Left colon (tissue), 2 donors: ENCODE measurements around the gene OSBP. TPM values are rescaled to one million over a fixed set of nuclear protein-coding genes. Genes with fewer than 3 reads are reported as not detected.

ENCODE experiments used
- ATAC-seq: fragments of 200-7000 bp; cut with Tn5 transposase; one replicate; pipeline ENCODE4 v1.9.1; 2020; ENCODE audit warnings: mild to moderate bottlenecking, moderate library complexity
- DNase-seq, 2 donors: peaks; one replicate each; pipeline ENCODE4 v3.0.0-alpha.2; 2020
- intact Hi-C, 2 donors: fragments of 100-400 bp; cut with DNase I in 1 of 2; cut with micrococcal nuclease in 1 of 2; formaldehyde crosslinking; loops; one replicate each; pipeline versions ENCODE4 v1.11.2 to v1.14.0; 2022; cut with DNase I, micrococcal nuclease
- microRNA-seq, 2 donors: library from miRNA; unstranded; fragments of <30 nt; microRNA quantifications; one replicate each; pipeline versions ENCODE4 v1.1.0 to v1.2.0, GENCODE V29; 2020
- total RNA-seq, 2 donors: library from RNA; stranded (reverse); fragmentation: NEBNext Ultra II Directional; extraction: Animal tissue kit (Norgen Biotek cat#: 25700); gene quantifications; one replicate each; pipeline ENCODE4 v1.2.1, GENCODE V29; 2021
- donor health status: DM: no; HTN: no; CAD: no.
- donor health status: DM: yes; HTN: yes; CAD: no.

Gene OSBP
- total RNA-seq, 2 donors from 2014 or later = 51.3 to 62.1 TPM

GRCh38 chr11:59532620-59533019 lies 83.0 kb downstream of the OSBP start:
- no peak for ATAC-seq
- intact Hi-C loops = no loop called here

GRCh38 chr11:59528711-59529110 lies 86.9 kb downstream of the OSBP start:
- intact Hi-C loops = no loop called here
- DNase-seq = no peak
- ATAC-seq = no peak

More at GRCh38 chr11:59532620-59533019, 83.0 kb downstream of the OSBP start:
- DNase-seq = no peak

Small RNA genes within 50 kb of the gene (microRNA-seq; reads per million reads assigned to microRNA genes)
- gene MIR3162 = 0 to 1.1 reads per million in 2 donors

Other genes with a start within 250 kb of the OSBP start
- not detected for gene OR5A2, start 189.4 kb downstream of the OSBP start, total RNA-seq
- not detected for gene OR5A1, start 179.3 kb downstream of the OSBP start, total RNA-seq
- not detected for gene OR4D6, start 158.8 kb downstream of the OSBP start, total RNA-seq
- gene OR4D10, start 142.5 kb downstream of the OSBP start, total RNA-seq = not detected
- not detected for gene OR4D11, start 112.2 kb downstream of the OSBP start, total RNA-seq
- gene OR4D9, start 104.2 kb downstream of the OSBP start, total RNA-seq = not detected
- 10 to 100 TPM; 33.9 to 38.1 TPM for gene PATL1, start 53.3 kb upstream of the OSBP start, total RNA-seq
- not detected for gene OR10V1, start 98.1 kb upstream of the OSBP start, total RNA-seq
- 100 to 1,000 TPM in 1 of 2 donors, 10 to 100 TPM in 1; 83.8 to 133 TPM for gene STX3, start 139.6 kb upstream of the OSBP start, total RNA-seq
- 10 to 100 TPM; 48.5 to 52.3 TPM for gene MRPL16, start 195.0 kb upstream of the OSBP start, total RNA-seq
- gene CBLIF, start 229.7 kb upstream of the OSBP start, total RNA-seq = under 1 TPM in 1 of 2 donors, not detected in 1; 0.31 TPM